Stimulated activated CD8-positive, alpha-beta memory T cell treated with anti-CD3 and anti-CD28 coated beads, Interleukin-15, amount 100 ng/mL, for 1 hour (primary cell): ENCODE data around the gene OLA1.

Experiments used
- DNase-seq: peaks from one replicate; pipeline ENCODE4 v3.0.0-alpha.2; 2020; ENCODE audit warnings: low read depth

Gene OLA1

DNA sequence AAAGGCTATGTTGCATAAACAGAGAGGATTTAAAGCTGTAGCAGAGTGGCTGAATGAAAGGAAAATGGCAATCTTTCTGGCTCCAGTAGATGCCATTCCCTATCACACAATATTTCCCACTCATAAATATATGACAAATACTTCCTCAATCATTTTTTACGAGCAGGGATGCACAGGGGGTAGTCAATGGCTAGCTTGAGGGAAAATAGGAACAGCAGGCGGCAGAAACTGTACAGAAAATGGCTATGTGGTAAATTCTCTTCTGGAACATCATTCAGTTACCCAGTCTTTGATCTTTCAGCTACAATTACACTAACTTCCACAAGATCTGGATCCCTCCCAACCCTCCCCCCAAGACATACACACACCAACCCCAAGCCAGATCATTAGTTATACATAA lies 127.2 kb downstream of the OLA1 start:
- no peak for DNase-seq

- no peak for DNase-seq
Observed at GRCh38 chr2:174120346-174120745, 128.0 kb downstream of the OLA1 start.

GRCh38 chr2:174117951-174118930 lies 130.1 kb downstream of the OLA1 start:
- DNase-seq: no peak

- no peak for DNase-seq
Observed at GRCh38 chr2:174112073-174112472, 136.3 kb downstream of the OLA1 start.

GRCh38 chr2:174108579-174108978 lies 139.8 kb downstream of the OLA1 start:
- DNase-seq: no peak

DNA sequence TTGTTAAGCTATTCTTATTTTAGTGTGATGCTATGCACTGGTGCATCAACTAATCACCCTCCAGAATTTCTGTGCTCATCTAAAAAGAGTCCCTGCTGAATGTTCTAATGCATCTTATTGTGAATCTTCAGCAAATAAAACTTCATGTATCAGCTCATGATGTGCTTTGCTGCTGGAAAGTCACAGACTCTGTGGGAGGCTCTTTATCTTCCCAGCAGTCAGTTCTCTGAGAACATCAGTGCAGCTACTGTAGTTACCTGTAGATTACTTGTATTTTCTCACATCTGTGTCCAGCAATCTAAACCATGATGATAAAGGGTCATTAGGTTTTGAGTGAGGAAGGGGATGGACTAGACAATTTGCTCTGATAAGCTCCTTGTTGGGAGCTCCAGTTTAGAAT lies 141.6 kb downstream of the OLA1 start:
- no peak for DNase-seq

GRCh38 chr2:174094542-174094941 lies 153.8 kb downstream of the OLA1 start:
- DNase-seq: no peak

- DNase-seq: no peak
Observed at GRCh38 chr2:174090476-174090875, 157.9 kb downstream of the OLA1 start.

DNA sequence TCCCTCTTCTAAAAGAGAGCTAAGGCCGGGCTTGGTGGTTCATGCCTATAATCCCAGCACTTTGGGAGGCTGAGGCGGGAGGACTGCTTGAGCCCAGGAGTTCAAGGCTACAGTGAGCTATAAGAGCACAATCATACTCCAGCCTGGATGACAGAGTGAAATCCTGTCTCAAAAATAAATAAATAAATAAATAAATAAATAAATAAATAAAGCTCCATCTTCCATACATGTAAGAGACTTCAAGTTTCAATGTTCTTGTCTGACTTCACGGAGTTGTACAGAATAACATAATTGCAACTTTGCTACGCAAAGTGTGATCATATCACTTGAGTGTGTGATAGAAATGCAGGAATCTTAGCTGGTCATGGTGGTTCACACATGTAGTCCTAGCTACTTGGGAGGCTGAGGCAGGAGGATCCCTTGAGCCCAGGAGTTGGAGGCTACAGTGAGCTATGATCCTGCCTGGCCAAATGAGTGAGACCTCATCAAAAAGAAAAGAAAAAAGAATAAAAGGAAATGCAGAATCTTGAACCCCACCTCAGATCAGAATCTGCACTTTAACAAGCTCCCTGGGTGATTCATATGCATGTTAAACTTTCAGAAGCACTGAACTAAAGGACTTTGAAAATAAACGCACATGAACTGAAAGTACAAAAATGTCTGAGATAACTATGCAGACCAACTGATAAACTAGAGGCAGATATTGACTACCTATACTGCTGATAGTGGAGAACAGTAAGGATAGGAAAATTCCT lies 159.4 kb downstream of the OLA1 start:
- DNase-seq: no peak

DNA sequence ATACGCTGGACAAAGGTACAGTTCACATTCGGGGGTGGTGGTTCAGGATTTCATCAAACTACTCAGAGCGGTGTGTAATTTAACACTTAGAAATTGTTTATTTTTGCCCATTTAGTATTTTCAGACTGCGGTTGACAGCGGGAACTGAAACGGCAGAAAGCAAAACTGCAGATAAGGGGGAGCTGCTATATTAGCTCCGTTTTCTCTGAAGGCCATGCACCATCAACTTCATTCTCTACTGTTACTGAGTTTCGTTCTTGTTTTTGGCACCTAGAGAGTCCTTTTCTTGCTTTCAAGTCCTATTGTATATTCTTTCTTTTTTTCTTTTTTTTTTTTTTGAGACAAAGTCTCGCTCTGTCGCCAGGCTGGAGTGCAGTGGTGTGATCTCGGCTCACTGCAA lies 161.6 kb downstream of the OLA1 start:
- DNase-seq: no peak

GRCh38 chr2:174085781-174086180 lies 162.6 kb downstream of the OLA1 start:
- no peak for DNase-seq

DNA sequence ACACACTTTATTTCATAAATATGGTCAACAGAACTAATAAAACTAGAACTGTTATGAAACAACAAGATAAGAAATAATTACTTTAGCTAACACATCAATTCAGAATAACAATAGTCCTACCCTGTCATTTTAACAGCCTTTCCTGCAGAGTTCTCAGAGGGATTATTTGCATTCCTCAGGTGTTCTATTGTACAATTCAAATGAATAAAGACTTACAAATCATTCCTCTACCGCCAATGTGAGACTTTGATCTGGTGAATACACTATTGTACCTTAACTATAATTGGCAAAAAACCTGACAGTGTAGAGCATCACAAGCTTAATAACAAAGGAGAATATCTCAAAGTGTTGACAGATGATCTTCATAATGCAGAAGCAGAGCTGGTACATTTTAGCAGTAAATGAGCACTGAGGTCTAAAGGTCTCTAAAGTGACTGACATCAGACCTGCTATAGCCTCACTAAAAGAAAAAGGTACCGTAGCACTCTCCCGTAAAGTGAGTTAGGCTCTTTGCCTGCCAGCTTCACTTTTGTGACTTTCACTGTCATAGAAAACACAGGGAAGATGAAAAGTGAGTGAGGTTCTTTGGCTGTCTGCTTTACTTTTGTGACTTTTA lies 164.4 kb downstream of the OLA1 start:
- DNase-seq: no peak

DNA sequence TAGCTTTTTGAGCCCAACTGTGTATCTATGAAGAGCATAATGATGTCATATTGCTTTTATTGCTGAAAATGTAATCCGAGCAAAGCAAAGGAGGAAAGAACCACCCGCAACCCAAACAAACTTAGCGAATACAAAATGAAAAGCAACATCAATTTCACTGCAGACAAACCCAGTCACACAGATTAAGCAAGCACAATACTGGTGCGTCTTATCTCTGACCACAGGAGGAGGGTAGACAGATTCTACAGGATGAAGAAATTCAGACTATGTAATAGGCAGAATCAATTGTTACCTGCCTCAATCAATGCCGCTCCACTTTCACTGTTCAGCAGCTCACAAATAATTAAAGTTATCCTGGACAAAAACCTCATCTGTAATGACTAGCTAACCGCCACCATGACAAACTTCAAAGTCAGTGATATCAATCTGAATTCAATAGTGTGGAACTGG lies 167.6 kb downstream of the OLA1 start:
- no peak for DNase-seq

DNA sequence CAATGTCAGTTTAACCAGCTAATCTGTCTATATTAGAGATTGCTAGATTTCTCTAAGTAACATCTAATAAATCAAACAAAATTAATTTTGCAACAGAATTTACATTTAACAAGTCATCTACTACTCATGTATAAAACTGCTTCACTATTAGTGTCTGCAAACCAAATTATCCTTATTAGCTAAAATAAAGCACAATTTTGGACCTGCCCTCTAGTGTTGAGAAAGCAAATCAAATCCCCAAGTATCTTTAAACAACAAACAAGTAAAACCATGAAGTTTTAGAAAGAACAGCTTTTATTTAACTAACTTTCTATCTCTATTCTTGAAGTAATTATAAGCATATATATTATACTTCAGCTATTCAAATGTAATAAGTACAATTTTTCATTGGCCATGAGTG lies 170.1 kb downstream of the OLA1 start:
- no peak for DNase-seq

DNA sequence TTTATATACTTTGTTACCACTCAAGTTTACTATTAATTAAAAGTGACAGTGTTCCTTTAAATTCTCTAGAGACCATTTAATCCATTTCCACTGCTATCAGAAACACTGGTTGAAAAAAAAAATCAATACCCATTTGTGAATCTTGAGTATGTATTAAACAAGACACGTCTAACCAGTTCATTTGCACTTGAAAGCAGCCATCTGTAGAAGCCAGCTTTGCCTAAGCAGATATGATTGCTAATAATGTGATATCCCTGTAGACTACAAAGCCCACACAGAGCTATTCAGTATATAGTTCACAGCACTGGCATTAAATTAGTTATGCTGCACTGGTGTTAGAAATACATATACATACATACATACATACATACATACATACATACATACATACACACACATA lies 171.4 kb downstream of the OLA1 start:
- no peak for DNase-seq

DNA sequence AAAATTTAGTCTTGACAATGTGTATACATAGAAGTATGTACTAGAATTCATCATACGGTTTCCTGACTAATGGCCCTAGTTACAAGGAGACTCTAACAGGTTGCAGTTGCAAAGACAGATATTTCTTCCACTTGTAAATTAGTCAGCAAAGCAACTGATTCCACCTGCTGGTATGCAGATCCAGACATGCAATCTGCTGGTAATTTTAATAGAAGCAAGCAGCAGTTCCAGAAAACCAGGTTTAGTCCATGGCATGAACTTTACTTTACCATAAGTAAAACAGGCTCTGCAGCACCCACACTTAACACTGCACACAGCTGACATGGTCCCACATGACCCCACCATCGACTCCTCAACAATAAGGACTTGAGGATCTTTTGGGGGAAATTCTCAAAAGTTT lies 172.3 kb downstream of the OLA1 start:
- DNase-seq: no peak

GRCh38 chr2:174074831-174075230 lies 173.5 kb downstream of the OLA1 start:
- no peak for DNase-seq

- DNase-seq: no peak
Observed at GRCh38 chr2:174072857-174073256, 175.5 kb downstream of the OLA1 start.

GRCh38 chr2:174072069-174072468 lies 176.3 kb downstream of the OLA1 start:
- no peak for DNase-seq

- DNase-seq: no peak
Observed at GRCh38 chr2:174071321-174071720, 177.0 kb downstream of the OLA1 start.

DNA sequence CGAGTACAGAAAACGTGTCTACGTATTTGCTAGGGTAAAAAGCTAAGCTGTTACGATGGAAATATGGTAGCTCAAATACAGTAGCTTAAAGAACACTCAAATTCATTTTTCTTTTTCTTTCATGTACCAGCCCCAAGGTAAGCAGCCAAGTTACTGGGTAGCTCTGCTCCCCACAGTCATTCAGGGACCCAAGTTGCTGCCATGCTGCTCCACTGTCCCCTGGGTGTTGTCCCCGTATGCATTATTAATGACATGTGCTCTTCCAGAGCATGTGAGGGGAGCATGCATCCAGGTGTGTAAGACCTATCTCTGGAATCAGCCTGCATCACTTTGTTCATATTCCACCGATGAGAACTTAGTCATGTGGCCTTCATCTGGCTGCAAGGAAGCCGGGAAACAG lies 178.1 kb downstream of the OLA1 start:
- DNase-seq: no peak

- no peak for DNase-seq
Observed at GRCh38 chr2:174067815-174068214, 180.5 kb downstream of the OLA1 start.

DNA sequence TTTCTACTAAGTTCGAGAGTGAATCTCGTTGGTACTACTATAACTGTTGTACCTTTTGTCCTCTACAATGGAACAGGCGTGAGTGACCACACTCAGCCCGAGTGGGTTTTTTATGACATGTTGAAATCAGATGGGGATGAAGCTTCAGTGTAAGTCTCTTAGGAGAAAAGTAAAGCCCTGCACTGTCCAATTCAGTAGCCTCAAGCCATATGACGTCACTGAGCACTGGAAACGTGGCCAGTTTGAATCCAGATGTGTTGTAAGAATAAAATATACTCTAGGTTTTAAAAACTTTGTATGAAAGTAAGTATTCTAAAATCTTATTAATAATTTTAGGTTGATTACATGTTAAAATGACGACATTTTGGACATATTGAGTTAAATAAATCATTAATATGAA lies 181.5 kb downstream of the OLA1 start:
- DNase-seq: no peak
